Caco-2 (cell line): ENCODE measurements around the gene ASB15. TPM values are rescaled to one million over a fixed set of nuclear protein-coding genes. Genes with fewer than 3 reads are reported as not detected.

Source experiments
- BruUV-seq: library from RNA; stranded (reverse); fragments of 400-500 nt; replicated peaks from 2 replicates; lab custom pipeline; 2021; lab: Mats Ljungman, UMichigan
- CTCF ChIA-PET: fragments of 300-600 bp; sonication (Branson Sonifier 250); formaldehyde crosslinking; loops from one replicate; lab custom pipeline; 2022; ENCODE audit warnings: antibody characterized with exemption; lab: Charles Lee
- POLR2A ChIA-PET: fragments of 300-600 bp; sonication (Branson Sonifier 250); formaldehyde crosslinking; loops from one replicate; lab custom pipeline; 2022; ENCODE audit warnings: antibody characterized with exemption; lab: Charles Lee
- DNase-seq, 2 experiments: peaks; one replicate each; pipeline versions ENCODE4 v3.0.0 to v3.0.0-alpha.2; 2020 to 2022
- H3K27me3 ChIP-seq: replicated peaks from 2 replicates; pipeline ENCODE4 v1.6.0; 2011; ENCODE audit warnings: low read length; ENCODE audit not compliant: control insufficient read depth, insufficient read depth
- H3K36me3 ChIP-seq: 2 replicates; pipeline ENCODE4 v1.5.1; 2011; ENCODE audit warnings: low read length; ENCODE audit not compliant: control insufficient read depth, insufficient read depth
- H3K4me1 ChIP-seq: fragments of 250-450 bp; sonication (Bioruptor Pico); 2 replicates; pipeline ENCODE4 v1.5.1; 2020; ENCODE audit warnings: mild to moderate bottlenecking
- H3K4me3 ChIP-seq: 2 replicates; pipeline ENCODE4 v1.5.1; 2011; ENCODE audit warnings: low read depth, mild to moderate bottlenecking, control low read depth, low read length
- H3K9me3 ChIP-seq: fragments of 250-450 bp; sonication (Bioruptor Pico); 2 replicates; pipeline ENCODE4 v1.5.1; 2020; ENCODE audit warnings: mild to moderate bottlenecking, moderate library complexity
- H3K27ac Mint-ChIP-seq: one replicate; pipeline ENCODE4 v1.8.0; 2022; ENCODE audit warnings: mixed read lengths; ENCODE audit not compliant: unreplicated experiment
- H3K27me3 Mint-ChIP-seq: one replicate; pipeline ENCODE4 v1.8.0; 2022; ENCODE audit warnings: mixed read lengths; ENCODE audit not compliant: insufficient read depth, unreplicated experiment
- H3K36me3 Mint-ChIP-seq: one replicate; pipeline ENCODE4 v1.8.0; 2022; ENCODE audit warnings: mild to moderate bottlenecking, mixed read lengths; ENCODE audit not compliant: insufficient read depth, unreplicated experiment
- H3K4me1 Mint-ChIP-seq: one replicate; pipeline ENCODE4 v1.8.0; 2022; ENCODE audit warnings: low read depth, mixed read lengths; ENCODE audit not compliant: unreplicated experiment
- H3K4me3 Mint-ChIP-seq: one replicate; pipeline ENCODE4 v1.8.0; 2022; ENCODE audit warnings: mild to moderate bottlenecking, moderate library complexity, mixed read lengths; ENCODE audit not compliant: unreplicated experiment
- H3K9me3 Mint-ChIP-seq: one replicate; pipeline ENCODE4 v1.8.0; 2022; ENCODE audit warnings: mixed read lengths; ENCODE audit not compliant: unreplicated experiment
- CTCF ChIP-seq, 2 experiments: fragments of 200-600 bp in 1 of 2; IDR thresholded peaks; 1 replicate in 1 of 2; 2 replicates in 1 of 2; pipeline versions ENCODE4 v1.5.1 to v1.8.0; 2011 to 2022; ENCODE audit warnings: antibody characterized with exemption in 1 of 2, control low read depth in 1 of 2, inconsistent platforms in 1 of 2, low read depth in 1 of 2, low read length in 1 of 2, mild to moderate bottlenecking in 1 of 2, moderate library complexity in 1 of 2; ENCODE audit not compliant: insufficient read depth in 1 of 2, severe bottlenecking in 1 of 2, unreplicated experiment in 1 of 2
- intact Hi-C: fragments of 100-400 bp; cut with micrococcal nuclease; formaldehyde crosslinking; loops from one replicate; pipeline ENCODE4 v1.10.0; 2022; ENCODE audit not compliant: unreplicated experiment
- total RNA-seq: library from RNA; stranded (reverse); gene quantifications from 2 replicates; pipeline ENCODE4 v1.2.3, GENCODE V29; 2022

ASB15 gene
- total RNA-seq, 1 experiment from 2014 or later, result not detected

DNA sequence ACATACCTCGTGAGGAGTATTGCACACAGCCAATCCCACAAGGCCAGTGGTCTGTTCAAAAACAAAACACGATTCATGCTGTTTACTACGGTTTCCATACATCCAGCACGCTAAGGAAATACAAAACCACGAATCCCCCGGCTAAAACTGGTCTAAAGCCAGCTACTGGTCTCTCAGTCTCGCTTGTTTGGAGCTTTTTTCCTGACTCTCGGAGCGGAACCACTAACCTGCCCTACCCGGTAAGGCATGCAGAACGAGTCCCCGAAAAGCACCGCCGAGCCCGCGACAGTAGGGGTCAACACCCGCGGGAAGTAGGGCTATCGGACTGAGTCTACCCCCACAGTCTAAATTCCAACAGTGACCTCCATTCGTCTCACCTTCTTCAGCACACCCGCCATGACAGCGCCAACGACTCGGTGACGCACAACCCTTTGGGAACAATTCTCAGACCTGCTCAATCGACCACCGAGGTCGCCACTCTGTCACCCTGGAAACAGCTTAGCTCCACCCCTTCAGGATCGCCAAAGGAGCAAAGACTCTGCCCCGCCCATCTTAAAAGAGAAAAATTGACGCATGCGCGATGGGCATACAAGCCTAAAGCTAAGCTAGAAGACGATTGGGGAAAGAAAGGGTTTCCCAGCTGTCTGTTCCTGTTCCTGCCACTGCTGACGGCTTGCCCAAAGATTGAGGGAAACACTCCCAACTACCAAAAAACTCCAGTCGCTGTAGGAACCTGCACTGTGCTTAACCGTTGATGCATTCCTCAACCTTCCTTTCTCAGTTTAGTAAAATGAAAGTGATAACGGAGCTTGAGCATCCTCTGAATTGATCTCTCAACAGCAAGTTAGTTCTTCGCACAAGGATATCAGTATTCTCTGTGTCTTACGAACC lies 44.0 kb upstream of the ASB15 start, which contains the start of gene NDUFA5:
TSS of gene NDUFA5 (minus strand) at position 421 of the 891 bp plus-strand sequence. CDS start at position 398, 23 bp downstream.
- intact Hi-C loops, result loop anchor here (1.0 kb wide), 3 partner anchors 14 to 192 kb away; partner anchors contain the start of genes IQUB and WASL
- H3K36me3 ChIP-seq, result peaks cover 1% of the 10 kb centered on the region
- no peak for TF ChIP-seq CTCF (IDR thresholded peaks at IDR 0.05; ENCODE audit: insufficient read depth in 1 of 2, low read depth in 1 of 2, low read length in 1 of 2, severe bottlenecking in 1 of 2, unreplicated experiment in 1 of 2)
- Mint-ChIP-seq H3K27ac (no peak within 1 kb of the TSS), H3K36me3 (peaks cover 7% of the 10 kb centered on the region), H3K27me3 (peaks cover 3% of the 10 kb centered on the region), H3K9me3 (no peaks in the 10 kb centered on the region), H3K4me1 (no peaks in the 10 kb centered on the region), H3K4me3 (no peak within 1 kb of the TSS)
- no TSS peak for BruUV-seq
- CTCF ChIA-PET, result interaction anchor here (0.6 to 1.6 kb wide), 6 partner anchors 21 to 240 kb away, joined by 3 to 16 read pairs (median 3); partner anchors contain the start of gene IQUB
- peak within 1 kb of the TSS; percentile 58 for H3K4me3 ChIP-seq
- no peaks in the 10 kb centered on the region for H3K9me3 ChIP-seq
- POLR2A ChIA-PET, result interaction anchor here (0.6 to 1.3 kb wide), 5 partner anchors 11 to 191 kb away, joined by 3 to 8 read pairs (median 4); partner anchors contain the start of gene WASL
- DNase-seq, result peak; percentile 99
- no peaks in the 10 kb centered on the region for H3K27me3 ChIP-seq
- peaks cover 5% of the 10 kb centered on the region; the same call in 1 of the 2 replicates for H3K4me1 ChIP-seq

- POLR2A ChIA-PET, result interaction anchor here (0.6 to 1.3 kb wide), 5 partner anchors 11 to 191 kb away, joined by 3 to 8 read pairs (median 4); partner anchors contain the start of gene WASL
- Mint-ChIP-seq H3K27ac (no peak overlapping the region), H3K4me1 (peaks cover 4% of the 10 kb centered on the region), H3K4me3 (no peak overlapping the region), H3K9me3 (no peaks in the 10 kb centered on the region), H3K27me3 (peaks cover 3% of the 10 kb centered on the region), H3K36me3 (no peaks in the 10 kb centered on the region)
- intact Hi-C loops, result no loop called here
- Histone ChIP-seq H3K4me3 (peak overlapping the region; percentile 51), H3K27me3 (no peaks in the 10 kb centered on the region), H3K4me1 (peaks cover 5% of the 10 kb centered on the region; the same call in 1 of the 2 replicates), H3K36me3 (peaks cover 1% of the 10 kb centered on the region), H3K9me3 (no peaks in the 10 kb centered on the region)
- no TSS peak for BruUV-seq
- DNase-seq, result no peak
- TF ChIP-seq CTCF (IDR thresholded peaks at IDR 0.05; ENCODE audit: insufficient read depth in 1 of 2, low read depth in 1 of 2, low read length in 1 of 2, severe bottlenecking in 1 of 2, unreplicated experiment in 1 of 2), result no peak
- CTCF ChIA-PET, result interaction anchor here (0.6 to 1.6 kb wide), 5 partner anchors 22 to 240 kb away, joined by 3 to 16 read pairs (median 3); no protein-coding TSS in a partner anchor
Observed at GRCh38 chr7:123558289-123558874, 43.2 kb upstream of the ASB15 start.

GRCh38 chr7:123562121-123562520 lies 39.5 kb upstream of the ASB15 start:
- Mint-ChIP-seq H3K36me3 (no peaks in the 10 kb centered on the region), H3K4me3 (no peak overlapping the region), H3K27ac (no peak overlapping the region), H3K4me1 (peaks cover 6% of the 10 kb centered on the region), H3K27me3 (peaks cover 6% of the 10 kb centered on the region), H3K9me3 (no peaks in the 10 kb centered on the region)
- Histone ChIP-seq H3K4me3 (no peak overlapping the region), H3K36me3 (no peaks in the 10 kb centered on the region), H3K27me3 (no peaks in the 10 kb centered on the region), H3K9me3 (no peaks in the 10 kb centered on the region), H3K4me1 (peaks cover 5% of the 10 kb centered on the region; the same call in 1 of the 2 replicates)
- BruUV-seq, result no TSS peak
- no peak for TF ChIP-seq CTCF (IDR thresholded peaks at IDR 0.05; ENCODE audit: insufficient read depth in 1 of 2, low read depth in 1 of 2, low read length in 1 of 2, severe bottlenecking in 1 of 2, unreplicated experiment in 1 of 2)
- intact Hi-C loops, result no loop called here
- POLR2A ChIA-PET, result no interaction called here
- DNase-seq, result no peak
- CTCF ChIA-PET, result interaction anchor here (0.6 kb wide), 1 partner anchor 92 kb away, joined by 3 read pairs; no protein-coding TSS in a partner anchor
